Esophagus muscularis mucosa (tissue), 2 donors: ENCODE data around the gene TMEM222.

ENCODE experiments used
- POLR2A ChIP-seq: fragments of 450-650 bp; IDR thresholded peaks from one replicate; pipeline ENCODE4 v1.6.1; 2017; ENCODE audit warnings: antibody characterized with exemption, moderate library complexity, mild to moderate bottlenecking, low read depth
- POLR2AphosphoS5 ChIP-seq, 2 donors: sonication (generic); formaldehyde crosslinking; IDR thresholded peaks; one replicate each; pipeline ENCODE4 v1.6.1; 2017; ENCODE audit warnings: antibody characterized with exemption in 2 of 2

DNA sequence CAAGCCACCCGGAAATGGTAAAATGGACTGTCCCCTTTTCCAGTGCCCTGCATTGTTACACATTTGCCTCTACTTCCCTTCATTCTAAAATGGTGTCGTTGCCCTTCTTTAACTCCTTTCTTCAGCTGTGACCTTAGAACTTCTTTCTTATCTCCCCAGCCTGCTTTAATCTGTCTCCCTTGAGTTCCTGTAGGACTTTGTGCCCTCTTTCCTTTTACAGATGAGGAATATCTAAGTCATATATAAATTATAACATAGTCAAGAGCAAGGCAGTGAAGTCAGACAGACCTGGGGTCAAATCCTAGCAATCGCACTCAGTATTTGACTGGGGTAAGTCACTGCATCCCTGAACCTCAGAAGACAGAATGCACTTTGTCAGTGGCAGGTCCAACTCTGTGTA lies 31.4 kb upstream of the TMEM222 start:
- TF ChIP-seq POLR2AphosphoS5 (IDR thresholded peaks at IDR 0.05) (no peak), POLR2A (no peak)
